Stimulated activated CD4-positive, alpha-beta T cell treated with anti-CD3 and anti-CD28 coated beads, Interleukin-2, amount 100 ng/mL, for 48 hours (primary cell): ENCODE measurements around the gene HTT.

Experiments used
- DNase-seq, 2 donors: peaks; one replicate each; pipeline ENCODE4 v3.0.0-alpha.2; 2020

The HTT gene

GRCh38 chr4:3283483-3283882, 209.0 kb downstream of the HTT start:
- no peak for DNase-seq

GRCh38 chr4:3283916-3284315, 209.4 kb downstream of the HTT start:
- no peak for DNase-seq

DNA sequence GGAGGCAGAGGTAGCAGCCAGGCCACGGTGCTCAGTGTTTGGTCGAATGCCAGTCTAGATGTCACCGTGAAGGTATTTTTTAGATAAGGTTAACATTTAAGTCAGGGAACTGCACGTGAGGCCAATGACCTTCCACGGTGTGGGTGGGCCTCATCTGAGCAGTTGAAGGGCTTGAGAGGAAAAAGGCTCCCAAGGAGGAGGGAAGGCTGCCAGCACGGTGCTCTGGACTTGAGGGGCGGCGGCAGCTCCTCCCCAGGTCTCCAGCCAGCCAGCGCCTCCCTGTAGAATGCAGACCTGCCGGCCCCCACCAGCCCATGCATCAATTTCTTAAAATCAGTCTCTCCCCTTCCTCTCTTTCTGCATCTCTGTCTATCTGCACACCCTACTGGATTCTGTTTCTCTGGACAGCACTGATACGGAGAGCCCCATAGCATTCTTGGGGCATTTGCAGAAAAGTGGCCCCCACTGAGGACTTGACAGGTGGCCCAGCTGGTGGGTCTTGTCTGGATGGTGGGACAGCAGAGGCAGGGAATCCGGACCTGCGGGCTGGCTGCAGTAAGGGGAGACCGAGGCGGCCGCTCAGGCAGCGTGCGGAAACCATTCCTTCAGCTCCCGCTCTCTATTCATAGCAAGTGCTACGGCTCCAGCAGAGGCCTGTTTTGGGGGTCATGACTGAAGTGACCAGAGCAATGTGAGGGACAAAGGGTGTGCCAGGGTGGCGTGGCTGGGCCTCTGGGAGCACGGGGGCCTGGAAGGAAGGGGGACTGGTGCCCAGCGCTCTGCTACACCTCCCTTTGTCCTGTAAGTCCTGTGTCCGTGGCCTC, 210.5 kb downstream of the HTT start:
- DNase-seq = no peak

DNA sequence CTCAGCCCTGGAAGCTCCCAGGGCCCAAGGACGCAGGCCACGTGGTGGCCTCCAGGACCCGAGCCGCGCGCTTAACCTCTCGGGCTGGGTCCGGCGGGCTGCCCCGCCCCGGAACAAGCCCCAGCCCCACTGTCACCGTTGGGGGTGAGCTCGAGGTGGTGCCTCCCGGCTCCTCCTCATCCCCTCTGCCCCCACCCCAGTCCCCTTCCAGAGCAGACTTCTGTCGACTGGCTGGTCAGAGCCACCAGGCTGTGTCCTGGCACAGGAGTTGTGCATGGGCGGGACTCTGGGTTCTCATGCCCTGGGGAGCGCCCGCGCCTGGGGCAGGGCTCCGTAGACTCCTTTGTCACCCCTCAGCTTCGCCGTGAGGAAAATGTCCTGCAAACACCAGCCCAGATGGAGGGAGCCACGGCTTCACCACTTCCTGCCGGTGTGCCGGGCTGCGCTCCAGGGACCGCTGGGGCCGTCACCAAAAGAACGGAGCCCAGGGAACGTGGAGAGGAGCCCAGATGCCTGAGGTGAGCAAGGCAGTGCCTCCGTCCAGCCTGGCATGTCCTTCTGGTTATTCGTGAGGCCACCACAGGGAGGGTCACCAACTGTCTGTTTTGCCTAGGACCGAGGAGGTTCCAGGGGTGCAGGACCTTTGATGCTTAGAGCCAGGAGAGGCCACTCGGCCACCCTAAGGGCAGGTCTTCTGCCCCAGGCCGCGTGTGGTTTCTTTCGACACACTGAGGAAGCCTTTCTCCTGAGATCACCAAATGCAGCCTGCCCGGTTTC, 211.3 kb downstream of the HTT start:
- DNase-seq = no peak

DNA sequence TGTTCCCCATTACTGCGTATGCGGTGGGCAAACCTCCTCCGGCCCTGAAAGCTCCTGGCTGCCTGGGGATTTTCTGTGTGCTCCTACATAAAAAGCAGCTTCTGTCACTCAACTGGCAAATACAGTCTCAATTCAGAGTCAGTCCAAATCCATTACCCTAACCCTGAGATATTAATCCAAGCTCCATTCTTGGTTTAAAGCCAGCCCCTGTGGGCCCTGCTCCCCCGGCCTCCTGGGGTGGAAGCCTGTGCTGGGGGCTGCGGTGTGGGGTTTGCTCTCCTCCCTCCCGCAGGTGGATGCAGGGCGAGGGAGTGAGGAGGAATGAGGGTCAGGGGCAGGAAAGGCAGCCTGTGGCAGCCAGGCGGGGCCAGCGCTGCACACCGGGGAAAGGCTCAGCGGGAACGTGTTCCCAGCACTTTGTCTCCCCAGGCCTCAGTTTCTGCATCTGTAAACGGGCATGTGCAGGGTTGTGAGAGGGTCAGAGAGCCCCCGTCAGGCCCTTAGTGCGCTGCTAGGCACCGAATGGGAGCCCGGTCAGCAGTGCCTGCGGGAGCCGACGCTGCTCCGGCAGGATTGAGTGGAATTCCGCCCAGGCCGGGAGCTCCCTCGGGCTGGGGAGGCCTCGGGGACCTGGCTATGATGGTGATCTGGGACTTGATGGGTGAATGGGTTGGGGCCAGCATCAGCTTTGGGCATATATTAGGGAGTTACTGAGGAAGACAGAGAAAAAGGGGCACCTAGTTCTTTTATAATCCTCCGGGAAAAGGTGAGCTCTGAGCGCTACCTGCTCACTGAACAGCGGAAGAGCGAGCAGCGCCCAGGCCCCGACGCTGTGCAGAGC, 212.1 kb downstream of the HTT start:
- DNase-seq = no peak

DNA sequence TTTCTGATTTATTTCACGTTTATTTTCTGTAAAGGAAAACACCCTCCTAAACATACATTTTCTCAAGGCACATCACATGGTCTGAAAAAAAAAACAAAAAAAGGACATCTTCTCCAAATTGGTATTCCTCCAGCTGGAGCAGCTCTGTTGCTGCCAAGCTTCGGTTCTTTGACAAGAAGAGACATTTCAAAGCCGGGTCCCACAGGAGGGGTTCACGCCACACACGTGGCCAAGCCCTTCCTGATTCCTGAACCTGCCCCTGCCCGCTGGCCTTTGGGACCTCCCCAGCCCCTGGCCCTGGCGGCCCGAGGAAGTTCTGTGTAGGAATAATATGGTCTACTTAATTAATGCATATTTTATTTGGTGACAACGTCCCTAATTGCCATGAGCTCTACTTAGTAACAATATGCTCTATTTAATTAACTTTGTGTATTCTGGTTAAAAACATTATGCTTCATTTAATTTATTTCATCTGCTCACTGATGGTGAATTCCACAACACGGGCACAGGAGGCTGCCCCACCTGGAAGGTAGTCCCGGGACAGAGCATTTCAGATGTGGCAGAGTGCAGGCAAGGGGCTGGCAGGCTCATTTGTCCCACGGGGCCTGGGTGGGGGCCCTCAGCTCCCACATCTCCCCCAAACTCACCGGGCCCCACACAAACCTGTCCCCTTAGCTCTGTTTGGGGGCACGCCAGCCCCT, 212.9 kb downstream of the HTT start:
- DNase-seq = no peak

- DNase-seq = no peak
Measured at GRCh38 chr4:3287972-3288570, 213.6 kb downstream of the HTT start.

GRCh38 chr4:3288571-3289094, 214.2 kb downstream of the HTT start:
- DNase-seq = no peak

DNA sequence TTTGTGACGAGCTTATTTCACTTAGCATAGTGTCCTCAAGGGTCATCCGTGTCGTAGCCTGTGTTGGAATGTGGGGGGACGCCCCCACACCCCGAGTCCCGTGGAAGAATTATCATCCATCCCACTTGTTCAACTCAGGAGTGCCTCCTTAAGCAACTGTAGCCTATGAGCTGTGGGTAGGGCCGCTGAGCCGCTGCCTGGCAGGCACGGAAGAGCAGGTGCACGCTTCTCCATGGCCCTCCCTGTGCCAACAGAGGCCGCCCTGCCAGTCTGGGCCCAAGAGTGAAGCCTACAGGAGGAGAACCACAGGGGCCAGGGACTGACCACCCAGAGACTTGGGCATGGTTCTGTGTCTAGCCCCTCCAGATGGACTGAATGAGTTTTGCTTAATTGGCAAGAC, 216.0 kb downstream of the HTT start:
- DNase-seq = no peak

GRCh38 chr4:3290889-3291321, 216.4 kb downstream of the HTT start:
- no peak for DNase-seq

DNA sequence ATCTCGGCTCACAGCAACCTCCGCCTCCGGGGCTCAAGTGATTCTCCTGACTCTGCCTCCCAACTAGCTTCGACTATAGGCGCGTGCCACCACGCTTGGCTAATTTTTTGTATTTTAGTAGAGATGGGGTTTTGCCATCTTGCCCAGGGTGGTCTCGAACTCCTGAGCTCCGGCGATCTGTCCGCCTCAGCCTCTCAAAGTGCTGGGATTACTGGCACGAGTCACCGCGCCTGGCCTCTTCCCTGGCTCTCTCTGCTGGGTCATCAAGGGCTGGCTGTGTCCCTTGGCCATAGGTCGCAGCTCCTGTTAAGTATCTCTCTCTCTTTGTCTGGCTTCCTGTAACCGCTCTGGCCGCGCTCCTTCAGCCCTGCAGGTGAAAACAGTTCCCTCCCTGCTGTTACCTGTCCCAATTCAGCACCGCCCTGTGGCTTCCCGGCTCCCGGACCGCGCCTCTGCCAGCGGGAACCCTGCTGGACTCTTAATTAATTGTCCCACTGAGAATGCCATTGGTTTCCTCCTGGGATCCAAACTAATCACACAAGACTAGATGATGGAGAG, 217.0 kb downstream of the HTT start:
- DNase-seq = no peak

DNA sequence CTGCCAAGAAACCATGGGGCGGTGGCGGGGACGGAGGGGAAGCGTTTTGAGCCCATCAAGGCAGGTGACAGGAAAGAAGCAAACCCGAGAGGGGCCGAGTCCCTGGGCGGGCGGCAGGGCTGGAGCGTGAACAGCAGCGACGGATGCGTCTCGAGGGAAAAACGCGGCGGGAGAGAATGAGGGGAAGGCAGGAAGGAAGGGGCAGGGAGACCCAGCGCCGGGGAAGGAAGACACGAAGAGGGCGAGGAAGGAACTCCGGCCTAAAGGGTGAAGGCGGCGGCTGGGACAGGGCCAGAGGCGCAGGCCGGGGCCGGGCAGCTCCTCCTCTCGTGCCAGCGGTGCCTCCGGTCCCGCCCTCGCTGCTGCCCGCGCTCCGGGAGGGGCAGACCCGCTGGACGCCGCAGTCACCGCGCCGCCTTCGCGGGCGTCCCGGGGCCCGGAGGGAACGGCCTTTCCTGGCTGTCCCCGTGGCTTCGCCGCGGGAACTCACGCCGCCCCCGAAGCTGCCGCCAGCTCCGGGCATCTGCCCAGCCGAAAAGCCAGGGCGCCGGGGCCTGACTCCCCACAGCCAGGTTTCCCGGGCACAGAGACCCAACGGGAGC, 217.6 kb downstream of the HTT start:
- peak in 1 of 2 donors; percentile 16 for DNase-seq

DNA sequence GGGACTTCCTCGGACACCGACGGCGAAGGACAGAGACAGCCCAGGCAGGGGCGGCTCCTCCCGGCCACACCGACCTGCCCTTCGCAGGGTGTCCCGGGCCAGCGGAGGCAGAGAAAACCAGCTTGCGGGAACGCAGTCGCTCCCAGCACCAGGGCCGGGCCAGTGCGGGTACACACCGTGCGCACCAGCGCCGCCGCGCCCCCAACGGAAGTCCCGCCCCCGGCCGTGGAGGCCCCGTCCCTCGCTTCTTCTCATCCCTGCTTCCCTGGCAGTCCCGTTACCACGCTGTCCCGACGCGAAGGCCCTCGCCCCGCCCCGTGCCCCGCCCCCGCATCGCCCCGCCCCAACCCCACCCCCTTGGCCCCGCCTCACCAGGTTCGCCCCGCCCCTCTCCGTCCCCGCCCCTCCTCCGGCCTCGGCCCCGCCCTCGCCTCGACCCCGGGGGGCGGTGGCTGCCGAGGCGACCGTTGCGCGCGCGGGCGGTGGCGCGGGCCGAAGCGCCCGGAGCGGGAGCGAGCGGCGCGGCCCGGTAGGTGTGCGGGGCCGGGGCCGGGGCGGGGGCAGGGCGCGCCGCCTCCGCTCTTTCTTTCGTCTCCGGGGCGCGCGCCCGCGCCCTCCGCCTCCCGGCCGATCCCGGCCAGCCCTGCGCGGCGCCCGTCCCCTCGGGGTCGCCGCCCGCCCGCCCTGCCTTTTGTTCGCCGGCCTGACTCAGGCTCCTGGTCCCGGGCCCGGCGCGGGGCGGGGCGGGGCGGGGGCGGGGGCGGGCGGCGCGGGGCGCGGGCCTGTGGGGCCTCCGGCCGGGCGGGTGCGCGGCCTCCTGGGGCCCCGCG, 218.3 kb downstream of the HTT start, which contains the start of gene RGS12:
Gene RGS12, plus strand, starts transcription at position 451 of the 830 bp plus-strand sequence. CDS start 23,150 bp downstream, outside the sequence.
- peak; percentile 85 to 87 for DNase-seq
